GM19467 (cell line): ENCODE results near the gene DYNC1I2.
"Not testable (repeated sequence)": the region's sequence is repeated elsewhere in the genome, so short reads cannot be mapped to it uniquely, and the experiment has no call there.

ENCODE experiments used
- ATAC-seq: cut with Tn5 transposase; IDR thresholded peaks from one replicate; pipeline ENCODE4 v1.9.1; 2021; ENCODE audit warnings: mild to moderate bottlenecking, moderate library complexity; ENCODE audit not compliant: unreplicated experiment

DYNC1I2 gene

GRCh38 chr2:171712051-171712450 lies 24.8 kb downstream of the DYNC1I2 start:
- no peak for ATAC-seq

GRCh38 chr2:171718720-171719119 lies 31.5 kb downstream of the DYNC1I2 start:
- no peak for ATAC-seq

- no peak for ATAC-seq
Observed at GRCh38 chr2:171719660-171720059, 32.4 kb downstream of the DYNC1I2 start.

GRCh38 chr2:171723716-171724683 lies 36.7 kb downstream of the DYNC1I2 start:
- no peak for ATAC-seq

GRCh38 chr2:171726847-171727450 lies 39.7 kb downstream of the DYNC1I2 start:
- ATAC-seq = no peak

GRCh38 chr2:171728989-171729951 lies 42.0 kb downstream of the DYNC1I2 start:
- ATAC-seq = no peak

GRCh38 chr2:171729952-171730317 lies 42.7 kb downstream of the DYNC1I2 start:
- ATAC-seq = no peak

GRCh38 chr2:171735991-171736710 lies 48.9 kb downstream of the DYNC1I2 start:
- ATAC-seq = no peak

GRCh38 chr2:171741189-171741588 lies 53.9 kb downstream of the DYNC1I2 start:
- ATAC-seq = no peak

GRCh38 chr2:171742760-171743159 lies 55.5 kb downstream of the DYNC1I2 start:
- no peak for ATAC-seq

- no peak for ATAC-seq
Observed at GRCh38 chr2:171745141-171745540, 57.9 kb downstream of the DYNC1I2 start.

GRCh38 chr2:171745806-171746205 lies 58.5 kb downstream of the DYNC1I2 start:
- no peak for ATAC-seq

- no peak for ATAC-seq
Observed at GRCh38 chr2:171747371-171747770, 60.1 kb downstream of the DYNC1I2 start.

GRCh38 chr2:171754254-171754939 lies 67.1 kb downstream of the DYNC1I2 start:
- ATAC-seq = no peak

GRCh38 chr2:171758762-171759161 lies 71.5 kb downstream of the DYNC1I2 start:
- not testable (repeated sequence) for ATAC-seq

- ATAC-seq = not testable (repeated sequence)
Observed at GRCh38 chr2:171761176-171761575, 73.9 kb downstream of the DYNC1I2 start.

GRCh38 chr2:171762879-171763573 lies 75.8 kb downstream of the DYNC1I2 start:
- ATAC-seq = no peak

GRCh38 chr2:171763602-171764001 lies 76.3 kb downstream of the DYNC1I2 start:
- no peak for ATAC-seq

- ATAC-seq = no peak
Observed at GRCh38 chr2:171771463-171771862, 84.2 kb downstream of the DYNC1I2 start.
